HepG2 (cell line): ENCODE data around the gene EVC.

Source experiments
- CTCF ChIP-seq: sonication (generic); formaldehyde crosslinking; IDR thresholded peaks from 2 replicates; pipeline ENCODE4 v1.5.0; 2020; ENCODE audit warnings: mild to moderate bottlenecking, missing genetic modification reagents, moderate library complexity
- GABPA ChIP-seq, 2 experiments: IDR thresholded peaks; 2 replicates each; pipeline ENCODE4 v1.6.1; 2011 to 2016; ENCODE audit warnings: low read depth in 2 of 2, low read length in 1 of 2, missing biosample characterization in 1 of 2, missing genetic modification characterization in 1 of 2
- JUND ChIP-seq: sonication (generic); formaldehyde crosslinking; IDR thresholded peaks from 2 replicates; pipeline ENCODE4 v1.8.0; 2022; ENCODE audit warnings: mild to moderate bottlenecking, missing genetic modification reagents
- MAZ ChIP-seq, 2 experiments: sonication (generic) in 1 of 2; formaldehyde crosslinking in 1 of 2; IDR thresholded peaks; 2 replicates each; pipeline versions ENCODE4 v1.5.0 to v1.6.1; 2012 to 2020; ENCODE audit warnings: low read depth in 2 of 2, mild to moderate bottlenecking in 2 of 2, borderline replicate concordance in 1 of 2, improper control_type of control experiment in 1 of 2, low read length in 1 of 2, missing genetic modification reagents in 1 of 2, moderate library complexity in 1 of 2
- TF ChIP-seq, protein P1 (sequence below), 2 experiments: IDR thresholded peaks; 2 replicates each; pipeline ENCODE4 v1.6.1; 2011 to 2012; ENCODE audit warnings: low read length in 2 of 2, borderline replicate concordance in 1 of 2, low read depth in 1 of 2, mild to moderate bottlenecking in 1 of 2, moderate library complexity in 1 of 2

DNA sequence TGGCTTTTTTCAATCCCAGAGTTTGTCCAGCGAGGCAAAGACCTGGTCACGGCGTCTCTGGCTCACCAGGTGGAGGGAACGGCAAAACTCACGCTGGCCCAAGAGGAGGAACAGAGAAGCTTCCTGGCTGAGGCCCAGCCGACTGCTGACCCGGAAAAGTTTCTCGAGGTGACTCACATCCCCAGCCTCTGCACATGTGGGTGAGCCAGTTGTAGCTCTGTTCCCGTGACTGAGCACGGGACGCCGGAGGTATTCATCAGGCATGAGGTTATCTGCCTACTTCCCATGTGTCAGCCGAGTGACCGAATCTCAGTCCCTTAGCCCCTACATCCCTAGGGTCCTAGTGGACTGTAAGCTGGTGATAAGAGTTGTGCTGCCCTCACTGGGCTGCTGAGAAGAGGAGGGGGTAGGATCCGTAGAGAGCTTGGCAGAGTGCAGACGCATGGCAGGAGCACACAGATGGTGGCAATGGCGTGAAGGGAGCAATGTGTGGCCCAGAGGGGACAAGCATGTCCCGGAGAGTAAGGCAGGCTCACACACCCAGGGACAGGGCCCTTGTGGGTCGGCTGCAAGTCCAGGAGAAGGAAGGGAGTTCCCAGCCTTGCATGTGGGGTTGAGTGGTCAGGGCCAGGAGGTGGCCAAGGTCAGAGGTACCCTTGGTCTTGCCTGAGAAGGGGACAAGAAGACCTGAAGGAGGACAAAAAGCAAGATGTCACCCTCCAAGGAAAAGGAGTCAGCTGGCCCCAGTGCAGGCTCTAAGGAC is 42.9 kb downstream of the EVC start:
- TF ChIP-seq MAZ (IDR thresholded peaks at IDR 0.05; ENCODE audit: borderline replicate concordance, low read depth, low read length) (no peak), MAZ (CRISPR knock-in tag; IDR thresholded peaks at IDR 0.05; ENCODE audit: low read depth) (no peak), JUND (no peak), GABPA (IDR thresholded peaks at IDR 0.05; ENCODE audit: low read depth, low read length) (no peak), GABPA (CRISPR knock-in tag; IDR thresholded peaks at IDR 0.05; ENCODE audit: low read depth) (no peak), CTCF (no peak)
- TF ChIP-seq, protein P1, sequence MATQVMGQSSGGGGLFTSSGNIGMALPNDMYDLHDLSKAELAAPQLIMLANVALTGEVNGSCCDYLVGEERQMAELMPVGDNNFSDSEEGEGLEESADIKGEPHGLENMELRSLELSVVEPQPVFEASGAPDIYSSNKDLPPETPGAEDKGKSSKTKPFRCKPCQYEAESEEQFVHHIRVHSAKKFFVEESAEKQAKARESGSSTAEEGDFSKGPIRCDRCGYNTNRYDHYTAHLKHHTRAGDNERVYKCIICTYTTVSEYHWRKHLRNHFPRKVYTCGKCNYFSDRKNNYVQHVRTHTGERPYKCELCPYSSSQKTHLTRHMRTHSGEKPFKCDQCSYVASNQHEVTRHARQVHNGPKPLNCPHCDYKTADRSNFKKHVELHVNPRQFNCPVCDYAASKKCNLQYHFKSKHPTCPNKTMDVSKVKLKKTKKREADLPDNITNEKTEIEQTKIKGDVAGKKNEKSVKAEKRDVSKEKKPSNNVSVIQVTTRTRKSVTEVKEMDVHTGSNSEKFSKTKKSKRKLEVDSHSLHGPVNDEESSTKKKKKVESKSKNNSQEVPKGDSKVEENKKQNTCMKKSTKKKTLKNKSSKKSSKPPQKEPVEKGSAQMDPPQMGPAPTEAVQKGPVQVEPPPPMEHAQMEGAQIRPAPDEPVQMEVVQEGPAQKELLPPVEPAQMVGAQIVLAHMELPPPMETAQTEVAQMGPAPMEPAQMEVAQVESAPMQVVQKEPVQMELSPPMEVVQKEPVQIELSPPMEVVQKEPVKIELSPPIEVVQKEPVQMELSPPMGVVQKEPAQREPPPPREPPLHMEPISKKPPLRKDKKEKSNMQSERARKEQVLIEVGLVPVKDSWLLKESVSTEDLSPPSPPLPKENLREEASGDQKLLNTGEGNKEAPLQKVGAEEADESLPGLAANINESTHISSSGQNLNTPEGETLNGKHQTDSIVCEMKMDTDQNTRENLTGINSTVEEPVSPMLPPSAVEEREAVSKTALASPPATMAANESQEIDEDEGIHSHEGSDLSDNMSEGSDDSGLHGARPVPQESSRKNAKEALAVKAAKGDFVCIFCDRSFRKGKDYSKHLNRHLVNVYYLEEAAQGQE (IDR thresholded peaks at IDR 0.05; ENCODE audit: borderline replicate concordance in 1 of 2, low read depth in 1 of 2, low read length in 2 of 2), result no peak
